PC-3 (cell line): Measurements from ENCODE around the gene POLDIP3. TPM values are rescaled to one million over a fixed set of nuclear protein-coding genes. Genes with fewer than 3 reads are reported as not detected.
"Not testable (repeated sequence)": the region's sequence is repeated elsewhere in the genome, so short reads cannot be mapped to it uniquely, and the experiment has no call there.

Source experiments
- ATAC-seq: fragments of 200-7000 bp; cut with Tn5 transposase; 2 replicates; pipeline ENCODE4 v1.9.1; 2020; ENCODE audit warnings: mild to moderate bottlenecking, moderate library complexity
- BruUV-seq: library from RNA; stranded (reverse); fragments of 400-500 nt; replicated peaks from 2 replicates; lab custom pipeline; 2021; lab: Mats Ljungman, UMichigan
- CTCF ChIA-PET: fragments of 300-600 bp; sonication (Branson Sonifier 250); formaldehyde crosslinking; loops from one replicate; lab custom pipeline; 2022; ENCODE audit warnings: antibody characterized with exemption; lab: Charles Lee
- POLR2A ChIA-PET: fragments of 300-600 bp; sonication (Branson Sonifier 250); formaldehyde crosslinking; loops from one replicate; lab custom pipeline; 2022; ENCODE audit warnings: antibody characterized with exemption; ENCODE audit not compliant: unreplicated experiment; lab: Charles Lee
- DNase-seq: peaks from one replicate; pipeline ENCODE4 v3.0.0-alpha.2; 2015
- H2AFZ ChIP-seq: fragments of 300-600 bp; sonication (generic); 2 replicates; pipeline ENCODE4 v1.6.0; 2016; ENCODE audit warnings: antibody characterized with exemption, low read length
- H3F3A ChIP-seq: fragments of 300-600 bp; sonication (generic); one replicate; pipeline ENCODE4 v1.6.0; 2017; ENCODE audit warnings: antibody characterized with exemption, low read length, control low read depth, mild to moderate bottlenecking; ENCODE audit not compliant: unreplicated experiment
- H3K27ac ChIP-seq: fragments of 300-600 bp; sonication (generic); 2 replicates; pipeline ENCODE4 v1.5.1; 2016; ENCODE audit warnings: mild to moderate bottlenecking, low read length
- H3K27me3 ChIP-seq: fragments of 300-600 bp; sonication (generic); 2 replicates; pipeline ENCODE4 v1.6.1; 2016; ENCODE audit warnings: low read length, mixed read lengths
- H3K36me3 ChIP-seq: fragments of 300-600 bp; sonication (generic); 2 replicates; pipeline ENCODE4 v1.6.1; 2016; ENCODE audit warnings: low read depth, mixed run types, low read length, mixed read lengths
- H3K4me1 ChIP-seq: fragments of 300-600 bp; sonication (generic); 2 replicates; pipeline ENCODE4 v1.5.1; 2016; ENCODE audit warnings: low read length; ENCODE audit not compliant: insufficient read depth
- H3K4me2 ChIP-seq: fragments of 300-600 bp; sonication (generic); 2 replicates; pipeline ENCODE4 v1.6.0; 2016; ENCODE audit warnings: low read length
- H3K4me3 ChIP-seq: fragments of 300-600 bp; sonication (generic); 2 replicates; pipeline ENCODE4 v1.5.1; 2016; ENCODE audit warnings: mild to moderate bottlenecking, low read length, mixed read lengths
- H3K79me2 ChIP-seq: fragments of 300-600 bp; sonication (generic); 2 replicates; pipeline ENCODE4 v1.6.1; 2017; ENCODE audit warnings: low read length, mixed read lengths
- H3K9ac ChIP-seq: fragments of 300-600 bp; sonication (generic); 2 replicates; pipeline ENCODE4 v1.6.0; 2016; ENCODE audit warnings: mild to moderate bottlenecking, low read length
- H3K9me2 ChIP-seq: fragments of 300-600 bp; sonication (generic); replicated peaks from 2 replicates; pipeline ENCODE4 v1.6.1; 2016; ENCODE audit warnings: mixed run types, low read length, mixed read lengths
- H3K9me3 ChIP-seq: fragments of 300-600 bp; sonication (generic); 2 replicates; pipeline ENCODE4 v1.6.1; 2016; ENCODE audit warnings: low read length, mixed read lengths
- H4K20me1 ChIP-seq: fragments of 300-600 bp; sonication (generic); 2 replicates; pipeline ENCODE4 v1.6.1; 2016; ENCODE audit warnings: low read length, mixed read lengths
- CTCF ChIP-seq: fragments of 300-600 bp; sonication (generic); conservative IDR thresholded peaks from 2 replicates; pipeline ENCODE4 v1.5.1; 2017; ENCODE audit warnings: antibody characterized with exemption, low read depth, mild to moderate bottlenecking, low read length
- EZH2 ChIP-seq: fragments of 300-600 bp; sonication (generic); IDR thresholded peaks from one replicate; pipeline ENCODE4 v1.6.1; 2017; ENCODE audit warnings: antibody characterized with exemption, mild to moderate bottlenecking, low read length; ENCODE audit not compliant: unreplicated experiment
- EZH2phosphoT487 ChIP-seq: fragments of 300-600 bp; sonication (generic); IDR thresholded peaks from 2 replicates; pipeline ENCODE4 v1.6.1; 2018; ENCODE audit warnings: mild to moderate bottlenecking, antibody characterized with exemption, low read length, borderline replicate concordance
- intact Hi-C: fragments of 100-400 bp; cut with micrococcal nuclease; formaldehyde crosslinking; loops from 2 replicates; pipeline ENCODE4 v1.9.0; 2023
- total RNA-seq: library from RNA; depleted of rRNA; stranded (reverse); fragments of >200 nt; gene quantifications from 2 replicates; pipeline ENCODE4 v1.2.3, GENCODE V29; 2014

The POLDIP3 gene
- total RNA-seq, 1 experiment from 2014 or later = 32.4 TPM

DNA sequence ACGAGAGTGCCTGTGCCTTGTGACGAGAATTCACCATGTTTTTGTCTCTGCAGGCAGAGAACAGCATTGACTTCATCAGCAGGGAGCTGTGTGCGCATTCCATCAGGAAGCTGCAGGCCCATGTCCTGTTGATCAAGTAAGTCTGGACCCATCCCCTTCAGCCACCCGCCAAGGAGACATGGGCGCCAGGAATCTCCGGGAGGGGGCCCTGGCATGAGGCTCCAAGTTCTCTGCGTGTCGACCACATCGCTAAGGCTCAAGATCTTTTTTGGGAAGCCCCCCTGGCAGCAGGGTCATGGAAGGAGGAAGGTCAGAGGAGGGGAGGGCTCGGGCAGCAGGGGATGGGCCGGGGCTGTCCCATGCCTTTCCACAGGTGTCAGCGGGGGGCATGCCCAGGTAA lies 43.6 kb downstream of the POLDIP3 start:
- H3K9ac ChIP-seq, H2AFZ ChIP-seq, DNase-seq, ATAC-seq, H3K4me1 ChIP-seq, H3K79me2 ChIP-seq, CTCF ChIA-PET, H3F3A ChIP-seq, H3K9me3 ChIP-seq, H3K27ac ChIP-seq, intact Hi-C loops, H3K9me2 ChIP-seq, POLR2A ChIA-PET, H3K36me3 ChIP-seq, BruUV-seq, H4K20me1 ChIP-seq, H3K27me3 ChIP-seq, H3K4me2 ChIP-seq, H3K4me3 ChIP-seq: not testable (repeated sequence)

- H3K27me3 ChIP-seq, DNase-seq, H3K4me1 ChIP-seq, BruUV-seq, H3K4me3 ChIP-seq, H3K36me3 ChIP-seq, POLR2A ChIA-PET, H4K20me1 ChIP-seq, CTCF ChIA-PET, H3K9me3 ChIP-seq, H3K79me2 ChIP-seq, H2AFZ ChIP-seq, H3F3A ChIP-seq, H3K27ac ChIP-seq, ATAC-seq, H3K4me2 ChIP-seq, H3K9me2 ChIP-seq, H3K9ac ChIP-seq, intact Hi-C loops: not testable (repeated sequence)
Observed at GRCh38 chr22:42570580-42570979, 44.1 kb downstream of the POLDIP3 start.

DNA sequence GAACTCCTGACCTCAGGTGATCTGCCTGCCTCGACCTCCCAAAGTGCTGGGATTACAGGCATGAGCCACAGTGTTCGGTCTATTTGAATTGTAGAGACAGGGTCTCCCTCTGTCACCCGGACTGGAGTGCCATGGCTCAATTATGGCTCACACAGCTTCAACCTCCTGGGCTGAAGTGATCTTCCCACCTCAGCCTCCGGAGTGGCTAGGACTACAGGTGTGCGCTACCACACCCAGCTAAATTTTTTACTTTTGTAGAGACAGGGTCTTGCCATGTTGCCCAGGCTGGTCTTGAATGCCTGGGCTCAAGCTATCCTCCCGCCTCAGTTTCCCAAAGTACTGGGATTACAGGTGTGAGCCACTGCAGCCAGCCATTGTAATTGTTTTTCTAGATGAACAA lies 46.7 kb downstream of the POLDIP3 start:
- H4K20me1 ChIP-seq, H3K4me1 ChIP-seq, H3K36me3 ChIP-seq, H3K9me2 ChIP-seq, H2AFZ ChIP-seq, H3F3A ChIP-seq, H3K9me3 ChIP-seq, H3K79me2 ChIP-seq, H3K27me3 ChIP-seq, POLR2A ChIA-PET, H3K9ac ChIP-seq, intact Hi-C loops, H3K4me3 ChIP-seq, ATAC-seq, BruUV-seq, CTCF ChIA-PET, H3K4me2 ChIP-seq, H3K27ac ChIP-seq, DNase-seq: not testable (repeated sequence)

DNA sequence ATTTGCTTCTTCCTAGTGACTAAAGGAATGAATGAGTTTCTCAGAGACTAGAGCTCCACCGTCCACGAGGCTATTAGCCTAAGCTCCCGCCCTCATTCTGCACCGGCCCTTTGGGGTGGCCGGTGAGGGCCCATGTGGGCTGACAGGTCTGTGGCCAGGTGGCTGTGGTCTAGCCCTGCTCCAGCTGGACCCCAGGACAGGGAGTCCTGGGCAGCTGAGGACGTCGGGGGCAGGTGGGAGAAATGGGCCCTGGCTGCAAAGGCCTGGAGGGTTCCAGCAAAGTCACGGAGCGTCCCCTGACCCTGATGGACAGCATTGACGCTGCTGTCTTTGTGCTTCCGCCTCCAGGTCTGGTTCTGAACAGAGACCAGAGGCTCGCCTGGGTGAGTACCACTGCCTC lies 48.7 kb downstream of the POLDIP3 start:
- no peak overlapping the region for H3K4me2 ChIP-seq
- no peaks in the 10 kb centered on the region for H3K4me1 ChIP-seq
- BruUV-seq = no TSS peak
- H3F3A ChIP-seq = no peaks in the 10 kb centered on the region
- CTCF ChIA-PET = no interaction called here
- no peaks in the 10 kb centered on the region for H3K27me3 ChIP-seq
- no peak overlapping the region for H3K27ac ChIP-seq
- H2AFZ ChIP-seq = no peak overlapping the region
- no peaks in the 10 kb centered on the region for H4K20me1 ChIP-seq
- H3K4me3 ChIP-seq = no peak overlapping the region
- POLR2A ChIA-PET = no interaction called here
- DNase-seq (no peak), ATAC-seq (no peak)
- no peaks in the 10 kb centered on the region for H3K36me3 ChIP-seq
- TF ChIP-seq EZH2phosphoT487 (no peak), EZH2 (no peak), CTCF (no peak)
- intact Hi-C loops = no loop called here
- H3K9me2 ChIP-seq = no peaks in the 10 kb centered on the region
- H3K9ac ChIP-seq = no peak overlapping the region
- no peaks in the 10 kb centered on the region for H3K79me2 ChIP-seq
- H3K9me3 ChIP-seq = no peaks in the 10 kb centered on the region
